ENCODE data around the gene ZFP36L1. TPM values are rescaled to one million over a fixed set of nuclear protein-coding genes. Genes with fewer than 3 reads are reported as not detected.

Gene ZFP36L1
- total and polyA plus RNA-seq, 7 experiments from 2014 or later = 82.0 to 231 (median 160) TPM

- Mint-ChIP-seq H3K4me1 (peaks cover 11 to 31% (median 21%) of the 10 kb centered on the region in 7 donors), H3K9me3 (peaks cover 0 to 2% (median 0%) of the 10 kb centered on the region in 11 donors), H3K27me3 (peaks cover 0 to 5% (median 0%) of the 10 kb centered on the region in 5 donors), H3K36me3 (no peaks in the 10 kb centered on the region), H3K4me3 (no peak overlapping the region), H3K27ac (no peak overlapping the region)
- ChIA-PET POLR2A (interaction anchor here (0.6 to 2.0 kb wide), 6 partner anchors 14 to 121 kb away, joined by 3 to 12 read pairs (median 4); no protein-coding TSS in a partner anchor), CTCF (interaction anchor here (0.6 to 0.8 kb wide), 2 partner anchors 21 to 84 kb away, joined by 3 read pairs; no protein-coding TSS in a partner anchor)
- H3K9me3 ChIP-seq (ENCODE audit: control insufficient read depth in 2 of 3, low read length in 3 of 3) = no peaks in the 10 kb centered on the region
- no peaks in the 10 kb centered on the region for H3K27me3 ChIP-seq (ENCODE audit: control insufficient read depth in 2 of 2, insufficient read depth in 2 of 2, low read length in 2 of 2)
- H3K27ac ChIP-seq (ENCODE audit: low read depth, low read length) = no peak overlapping the region
- ATAC-seq (peak; percentile 90), DNase-seq (no peak)
- no peak overlapping the region for H3K4me3 ChIP-seq (ENCODE audit: low read length)
- H3K4me1 ChIP-seq (ENCODE audit: control insufficient read depth in 2 of 2, insufficient read depth in 2 of 2, low read length in 2 of 2) = peaks cover 5 to 7% of the 10 kb centered on the region in 2 donors
- intact Hi-C loops (cut with micrococcal nuclease) = no loop called here
- H3K36me3 ChIP-seq (ENCODE audit: control insufficient read depth in 2 of 3, insufficient read depth in 3 of 3, low read length in 3 of 3) = no peaks in the 10 kb centered on the region
Measured at GRCh38 chr14:68757618-68758081, 35.2 kb downstream of the ZFP36L1 start.

- POLR2A ChIA-PET = interaction anchor here (1.2 to 2.0 kb wide), 2 partner anchors 15 to 60 kb away, joined by 4 to 12 read pairs; no protein-coding TSS in a partner anchor
- Histone ChIP-seq H3K36me3 (ENCODE audit: control insufficient read depth in 2 of 3, insufficient read depth in 3 of 3, low read length in 3 of 3) (no peaks in the 10 kb centered on the region), H3K9me3 (ENCODE audit: control insufficient read depth in 2 of 3, low read length in 3 of 3) (no peaks in the 10 kb centered on the region), H3K27me3 (ENCODE audit: control insufficient read depth in 2 of 2, insufficient read depth in 2 of 2, low read length in 2 of 2) (no peaks in the 10 kb centered on the region), H3K4me3 (ENCODE audit: low read length) (no peak overlapping the region), H3K27ac (ENCODE audit: low read depth, low read length) (no peak overlapping the region), H3K4me1 (ENCODE audit: control insufficient read depth in 2 of 2, insufficient read depth in 2 of 2, low read length in 2 of 2) (peaks cover 5 to 7% of the 10 kb centered on the region in 2 donors)
- DNase-seq (no peak), ATAC-seq (no peak)
- Mint-ChIP-seq H3K27ac (no peak overlapping the region), H3K36me3 (no peaks in the 10 kb centered on the region), H3K27me3 (peaks cover 0 to 9% (median 0%) of the 10 kb centered on the region in 5 donors), H3K4me1 (peaks cover 11 to 24% (median 19%) of the 10 kb centered on the region in 7 donors), H3K4me3 (no peak overlapping the region), H3K9me3 (peaks cover 0 to 2% (median 0%) of the 10 kb centered on the region in 11 donors)
- intact Hi-C loops (cut with micrococcal nuclease) = no loop called here
- CTCF ChIA-PET = no interaction called here
Measured at GRCh38 chr14:68756734-68757133, 36.1 kb downstream of the ZFP36L1 start.

- Histone ChIP-seq H3K4me1 (ENCODE audit: control insufficient read depth in 2 of 2, insufficient read depth in 2 of 2, low read length in 2 of 2) (peaks cover 5 to 7% of the 10 kb centered on the region in 2 donors), H3K4me3 (ENCODE audit: low read length) (no peak overlapping the region), H3K27ac (ENCODE audit: low read depth, low read length) (no peak overlapping the region), H3K36me3 (ENCODE audit: control insufficient read depth in 2 of 3, insufficient read depth in 3 of 3, low read length in 3 of 3) (no peaks in the 10 kb centered on the region), H3K9me3 (ENCODE audit: control insufficient read depth in 2 of 3, low read length in 3 of 3) (no peaks in the 10 kb centered on the region), H3K27me3 (ENCODE audit: control insufficient read depth in 2 of 2, insufficient read depth in 2 of 2, low read length in 2 of 2) (no peaks in the 10 kb centered on the region)
- H3K27ac Mint-ChIP-seq = no peak overlapping the region
- no peak overlapping the region for H3K4me3 Mint-ChIP-seq
- intact Hi-C loops (cut with micrococcal nuclease) = no loop called here
- CTCF ChIA-PET = no interaction called here
- peaks cover 0 to 2% (median 0%) of the 10 kb centered on the region in 11 donors for H3K9me3 Mint-ChIP-seq
- H3K27me3 Mint-ChIP-seq = peaks cover 0 to 9% (median 0%) of the 10 kb centered on the region in 5 donors
- POLR2A ChIA-PET = interaction anchor here (2.0 kb wide), 1 partner anchor 16 kb away, joined by 12 read pairs; no protein-coding TSS in a partner anchor
- DNase-seq (no peak), ATAC-seq (no peak)
- peaks cover 10 to 23% (median 18%) of the 10 kb centered on the region in 7 donors for H3K4me1 Mint-ChIP-seq
- no peaks in the 10 kb centered on the region for H3K36me3 Mint-ChIP-seq
Measured at GRCh38 chr14:68756000-68756481, 36.8 kb downstream of the ZFP36L1 start.

GRCh38 chr14:68755016-68755353 lies 37.9 kb downstream of the ZFP36L1 start:
- Histone ChIP-seq H3K4me3 (ENCODE audit: low read length) (no peak overlapping the region), H3K4me1 (ENCODE audit: control insufficient read depth in 2 of 2, insufficient read depth in 2 of 2, low read length in 2 of 2) (peaks cover 5 to 7% of the 10 kb centered on the region in 2 donors), H3K27ac (ENCODE audit: low read depth, low read length) (no peak overlapping the region), H3K27me3 (ENCODE audit: control insufficient read depth in 2 of 2, insufficient read depth in 2 of 2, low read length in 2 of 2) (no peaks in the 10 kb centered on the region), H3K36me3 (ENCODE audit: control insufficient read depth in 2 of 3, insufficient read depth in 3 of 3, low read length in 3 of 3) (no peaks in the 10 kb centered on the region), H3K9me3 (ENCODE audit: control insufficient read depth in 2 of 3, low read length in 3 of 3) (no peaks in the 10 kb centered on the region)
- ChIA-PET POLR2A (no interaction called here), CTCF (no interaction called here)
- no peak for DNase-seq
- H3K9me3 Mint-ChIP-seq = peaks cover 0 to 2% (median 0%) of the 10 kb centered on the region in 11 donors
- H3K4me3 Mint-ChIP-seq = no peak overlapping the region
- H3K27ac Mint-ChIP-seq = no peak overlapping the region
- peaks cover 0 to 8% (median 0%) of the 10 kb centered on the region in 5 donors for H3K27me3 Mint-ChIP-seq
- intact Hi-C loops (cut with micrococcal nuclease) = no loop called here
- peaks cover 10 to 21% (median 15%) of the 10 kb centered on the region in 7 donors for H3K4me1 Mint-ChIP-seq
- H3K36me3 Mint-ChIP-seq = no peaks in the 10 kb centered on the region
- ATAC-seq = no peak

GRCh38 chr14:68753690-68754089 lies 39.2 kb downstream of the ZFP36L1 start:
- H3K27me3 ChIP-seq (ENCODE audit: control insufficient read depth in 2 of 2, insufficient read depth in 2 of 2, low read length in 2 of 2) = no peaks in the 10 kb centered on the region
- H3K36me3 ChIP-seq (ENCODE audit: control insufficient read depth in 2 of 3, insufficient read depth in 3 of 3, low read length in 3 of 3) = no peaks in the 10 kb centered on the region
- H3K4me3 ChIP-seq (ENCODE audit: low read length) = no peak overlapping the region
- peaks cover 0 to 6% (median 0%) of the 10 kb centered on the region in 5 donors for H3K27me3 Mint-ChIP-seq
- intact Hi-C loops (cut with micrococcal nuclease) = no loop called here
- ChIA-PET POLR2A (no interaction called here), CTCF (no interaction called here)
- ATAC-seq (no peak), DNase-seq (no peak)
- H3K4me1 Mint-ChIP-seq = peaks cover 10 to 24% (median 15%) of the 10 kb centered on the region in 7 donors
- H3K9me3 ChIP-seq (ENCODE audit: control insufficient read depth in 2 of 3, low read length in 3 of 3) = no peaks in the 10 kb centered on the region
- no peaks in the 10 kb centered on the region for H3K36me3 Mint-ChIP-seq
- peaks cover 5 to 7% of the 10 kb centered on the region in 2 donors for H3K4me1 ChIP-seq (ENCODE audit: control insufficient read depth in 2 of 2, insufficient read depth in 2 of 2, low read length in 2 of 2)
- no peak overlapping the region for H3K27ac Mint-ChIP-seq
- H3K4me3 Mint-ChIP-seq = no peak overlapping the region
- H3K27ac ChIP-seq (ENCODE audit: low read depth, low read length) = no peak overlapping the region
- H3K9me3 Mint-ChIP-seq = peaks cover 0 to 2% (median 0%) of the 10 kb centered on the region in 11 donors

GRCh38 chr14:68752271-68753006 lies 40.4 kb downstream of the ZFP36L1 start:
- POLR2A ChIA-PET = interaction anchor here (1.6 kb wide), 1 partner anchor 19 kb away, joined by 4 read pairs; no protein-coding TSS in a partner anchor
- Mint-ChIP-seq H3K4me1 (peaks cover under 1 to 18% (median 8%) of the 10 kb centered on the region in 7 donors), H3K36me3 (no peaks in the 10 kb centered on the region), H3K9me3 (peaks cover 0 to 2% (median 0%) of the 10 kb centered on the region in 11 donors), H3K27me3 (peaks cover 0 to 12% (median 0%) of the 10 kb centered on the region in 5 donors), H3K27ac (no peak overlapping the region), H3K4me3 (no peak overlapping the region)
- no peaks in the 10 kb centered on the region for H3K27me3 ChIP-seq (ENCODE audit: control insufficient read depth in 2 of 2, insufficient read depth in 2 of 2, low read length in 2 of 2)
- H3K9me3 ChIP-seq (ENCODE audit: control insufficient read depth in 2 of 3, low read length in 3 of 3) = no peaks in the 10 kb centered on the region
- H3K4me3 ChIP-seq (ENCODE audit: low read length) = no peak overlapping the region
- no peak overlapping the region for H3K27ac ChIP-seq (ENCODE audit: low read depth, low read length)
- ATAC-seq (no peak), DNase-seq (no peak)
- H3K36me3 ChIP-seq (ENCODE audit: control insufficient read depth in 2 of 3, insufficient read depth in 3 of 3, low read length in 3 of 3) = no peaks in the 10 kb centered on the region
- intact Hi-C loops (cut with micrococcal nuclease) = no loop called here
- CTCF ChIA-PET = no interaction called here
- H3K4me1 ChIP-seq (ENCODE audit: control insufficient read depth in 2 of 2, insufficient read depth in 2 of 2, low read length in 2 of 2) = peaks cover 0 to 5% of the 10 kb centered on the region in 2 donors
